Measurements from ENCODE around the gene LRR1. TPM values are rescaled to one million over a fixed set of nuclear protein-coding genes. Genes with fewer than 3 reads are reported as not detected.

The LRR1 gene
- total RNA-seq, 1 donor from 2014 or later: 3.7 TPM

GRCh38 chr14:49569281-49569680 is 29.5 kb upstream of the LRR1 start:
- no peak for TF ChIP-seq POLR2A (IDR thresholded peaks at IDR 0.05)
- TF ChIP-seq CTCF (IDR thresholded peaks at IDR 0.05): no peak
- TF ChIP-seq POLR2AphosphoS5 (IDR thresholded peaks at IDR 0.05; ENCODE audit: insufficient read depth in 1 of 2, low read depth in 1 of 2): no peak
- DNase-seq (ENCODE audit: extremely low spot score in 2 of 2): no peak
- Histone ChIP-seq H3K4me3 (no peak overlapping the region), H3K36me3 (peaks cover 0 to 3% of the 10 kb centered on the region in 2 donors), H3K4me1 (no peaks in the 10 kb centered on the region), H3K9me3 (no peaks in the 10 kb centered on the region), H3K27ac (no peak overlapping the region), H3K27me3 (no peaks in the 10 kb centered on the region)
- intact Hi-C loops (cut with DNase I): no loop called here

DNA sequence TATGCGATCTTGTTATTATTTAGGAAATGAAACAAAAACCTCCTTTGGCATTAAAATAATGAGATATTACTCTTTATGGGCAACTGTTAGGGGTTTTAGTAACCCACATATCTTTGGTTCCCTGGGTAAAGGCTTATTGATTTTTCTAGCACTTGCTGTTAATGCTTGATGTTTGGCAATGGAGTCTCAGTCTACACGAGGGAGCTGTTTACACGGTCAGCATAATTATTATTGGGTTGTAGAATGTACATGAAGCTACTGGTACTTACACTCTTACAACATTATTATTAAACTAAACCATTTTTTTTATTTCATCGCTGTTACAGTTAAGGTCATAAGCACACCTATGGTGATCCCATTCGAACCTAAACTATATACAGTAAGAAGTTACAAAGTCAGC is 24.7 kb upstream of the LRR1 start:
- Histone ChIP-seq H3K27me3 (no peaks in the 10 kb centered on the region), H3K36me3 (peaks cover 0 to 18% of the 10 kb centered on the region in 2 donors), H3K9me3 (no peaks in the 10 kb centered on the region), H3K4me1 (no peaks in the 10 kb centered on the region), H3K27ac (no peak overlapping the region), H3K4me3 (no peak overlapping the region)
- no peak for DNase-seq (ENCODE audit: extremely low spot score in 2 of 2)
- TF ChIP-seq CTCF (IDR thresholded peaks at IDR 0.05) (no peak), POLR2AphosphoS5 (IDR thresholded peaks at IDR 0.05; ENCODE audit: insufficient read depth in 1 of 2, low read depth in 1 of 2) (no peak), POLR2A (IDR thresholded peaks at IDR 0.05) (no peak)
- intact Hi-C loops (cut with DNase I): no loop called here

DNA sequence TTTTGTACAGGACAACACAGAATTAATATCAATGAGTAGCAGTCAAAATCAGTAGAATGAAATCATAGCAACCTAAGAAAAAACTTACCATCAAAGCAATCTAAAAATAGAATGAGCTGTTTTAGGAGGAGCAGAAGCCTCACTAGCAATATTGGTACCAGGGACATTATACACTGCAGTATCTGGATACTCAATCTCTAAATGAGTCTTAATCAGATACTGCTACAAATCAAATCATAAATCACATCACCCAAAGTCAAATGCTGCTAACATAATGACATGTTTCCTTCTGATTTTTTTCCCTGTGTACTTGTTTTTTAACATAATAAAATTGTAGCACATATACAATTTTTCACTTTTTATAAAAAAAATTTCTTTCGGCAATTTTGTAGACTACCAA is 20.6 kb upstream of the LRR1 start:
- H3K9me3 ChIP-seq: no peaks in the 10 kb centered on the region
- no peak for DNase-seq (ENCODE audit: extremely low spot score in 2 of 2)
- intact Hi-C loops (cut with DNase I): no loop called here
- H3K36me3 ChIP-seq: peaks cover 0 to 25% of the 10 kb centered on the region in 2 donors
- no peaks in the 10 kb centered on the region for H3K27me3 ChIP-seq
- H3K4me1 ChIP-seq: peaks cover 16% of the 10 kb centered on the region
- no peak overlapping the region for H3K27ac ChIP-seq
- H3K4me3 ChIP-seq: no peak overlapping the region
- TF ChIP-seq POLR2A (IDR thresholded peaks at IDR 0.05) (no peak), CTCF (IDR thresholded peaks at IDR 0.05) (no peak), POLR2AphosphoS5 (IDR thresholded peaks at IDR 0.05; ENCODE audit: insufficient read depth in 1 of 2, low read depth in 1 of 2) (no peak)

- H3K27ac ChIP-seq: no peak overlapping the region
- intact Hi-C loops (cut with DNase I): no loop called here
- TF ChIP-seq POLR2AphosphoS5 (IDR thresholded peaks at IDR 0.05; ENCODE audit: insufficient read depth in 1 of 2, low read depth in 1 of 2) (no peak), POLR2A (IDR thresholded peaks at IDR 0.05) (no peak), CTCF (IDR thresholded peaks at IDR 0.05) (no peak)
- no peaks in the 10 kb centered on the region for H3K27me3 ChIP-seq
- H3K4me1 ChIP-seq: peaks cover 30% of the 10 kb centered on the region
- H3K36me3 ChIP-seq: peaks cover 0 to 41% of the 10 kb centered on the region in 2 donors
- no peak overlapping the region for H3K4me3 ChIP-seq
- H3K9me3 ChIP-seq: no peaks in the 10 kb centered on the region
- DNase-seq (ENCODE audit: extremely low spot score in 2 of 2): no peak
Measured at GRCh38 chr14:49579841-49580240, 18.9 kb upstream of the LRR1 start.

GRCh38 chr14:49581209-49582112 is 17.3 kb upstream of the LRR1 start:
- Histone ChIP-seq H3K4me3 (no peak overlapping the region), H3K36me3 (peaks cover 0 to 35% of the 10 kb centered on the region in 2 donors), H3K9me3 (no peaks in the 10 kb centered on the region), H3K27me3 (no peaks in the 10 kb centered on the region), H3K27ac (no peak overlapping the region), H3K4me1 (peaks cover 36% of the 10 kb centered on the region)
- DNase-seq (ENCODE audit: extremely low spot score in 2 of 2): no peak
- intact Hi-C loops (cut with DNase I): no loop called here
- no peak for TF ChIP-seq CTCF (IDR thresholded peaks at IDR 0.05)
- no peak for TF ChIP-seq POLR2A (IDR thresholded peaks at IDR 0.05)
- TF ChIP-seq POLR2AphosphoS5 (IDR thresholded peaks at IDR 0.05; ENCODE audit: insufficient read depth in 1 of 2, low read depth in 1 of 2): no peak

Measured in vagina (tissue), 2 donors.